ENCODE data around the gene MED27.

Gene MED27

GRCh38 chr9:132079391-132080091, at the start of gene MED27:
MED27 (minus strand) TSS chr9:132079867; CDS start chr9:132079844, 23 bp downstream.
- no peak for TF ChIP-seq CTCF (conservative IDR thresholded peaks at IDR 0.05)
- H3K27ac ChIP-seq, result peak within 1 kb of the TSS; percentile 75

- no peak for TF ChIP-seq CTCF (conservative IDR thresholded peaks at IDR 0.05)
- no peak overlapping the region for H3K27ac ChIP-seq
Measured at GRCh38 chr9:132127888-132128534, 48.3 kb upstream of the MED27 start.

GRCh38 chr9:132126680-132127236, 47.1 kb upstream of the MED27 start:
- TF ChIP-seq CTCF (conservative IDR thresholded peaks at IDR 0.05), result no peak
- H3K27ac ChIP-seq, result no peak overlapping the region

GRCh38 chr9:132125944-132126679, 46.4 kb upstream of the MED27 start:
- H3K27ac ChIP-seq, result no peak overlapping the region
- no peak for TF ChIP-seq CTCF (conservative IDR thresholded peaks at IDR 0.05)

- TF ChIP-seq CTCF (conservative IDR thresholded peaks at IDR 0.05), result no peak
- no peak overlapping the region for H3K27ac ChIP-seq
Measured at GRCh38 chr9:132125361-132125760, 45.7 kb upstream of the MED27 start.

- no peak for TF ChIP-seq CTCF (conservative IDR thresholded peaks at IDR 0.05)
- H3K27ac ChIP-seq, result no peak overlapping the region
Measured at GRCh38 chr9:132124800-132125199, 45.1 kb upstream of the MED27 start.

GRCh38 chr9:132121021-132121420, 41.4 kb upstream of the MED27 start:
- H3K27ac ChIP-seq, result no peak overlapping the region
- TF ChIP-seq CTCF (conservative IDR thresholded peaks at IDR 0.05), result no peak
